Central memory CD8-positive, alpha-beta T cell (primary cell): ENCODE data around the gene TAF10.
A peak's percentile ranks its signal among the peaks of the same experiment; 100 is the strongest.

Source experiments
- ATAC-seq: fragments of 150-1000 bp; cut with Tn5 transposase; replicated peaks from 2 replicates; pipeline ENCODE4 v1.10.0; 2022; ENCODE audit warnings: mild to moderate bottlenecking, moderate FRiP score, moderate number of reproducible peaks; ENCODE audit not compliant: poor library complexity, severe bottlenecking; ENCODE audit errors: extremely low read depth
- DNase-seq, 2 donors: peaks; one replicate each; pipeline ENCODE4 v3.0.0; 2021; ENCODE audit warnings: low spot score in 2 of 2
- H3K27ac Mint-ChIP-seq: one replicate; pipeline ENCODE4 v1.8.0; 2022; ENCODE audit warnings: low read depth, mild to moderate bottlenecking, moderate library complexity, mixed read lengths
- H3K27me3 Mint-ChIP-seq: one replicate; pipeline ENCODE4 v1.8.0; 2022; ENCODE audit warnings: mixed read lengths
- H3K36me3 Mint-ChIP-seq: one replicate; pipeline ENCODE4 v1.8.0; 2022; ENCODE audit warnings: mild to moderate bottlenecking, moderate library complexity, mixed read lengths; ENCODE audit not compliant: insufficient read depth
- H3K4me1 Mint-ChIP-seq: one replicate; pipeline ENCODE4 v1.8.0; 2022; ENCODE audit warnings: mixed read lengths
- H3K4me3 Mint-ChIP-seq: one replicate; pipeline ENCODE4 v1.8.0; 2022; ENCODE audit warnings: mild to moderate bottlenecking, moderate library complexity, mixed read lengths
- H3K9me3 Mint-ChIP-seq: one replicate; pipeline ENCODE4 v1.8.0; 2022; ENCODE audit warnings: mixed read lengths

TAF10 gene

GRCh38 chr11:6616596-6617250, 4.7 kb upstream of the TAF10 start:
- ATAC-seq (no peak), DNase-seq (no peak)
- Mint-ChIP-seq H3K27me3 (no peaks in the 10 kb centered on the region), H3K4me1 (peaks cover 13% of the 10 kb centered on the region), H3K9me3 (no peaks in the 10 kb centered on the region), H3K4me3 (peak overlapping the region; percentile 41), H3K36me3 (peaks cover 7% of the 10 kb centered on the region), H3K27ac (no peak overlapping the region)

GRCh38 chr11:6615882-6616585, 4.0 kb upstream of the TAF10 start:
- no peak for DNase-seq
- no peaks in the 10 kb centered on the region for H3K27me3 Mint-ChIP-seq
- peaks cover 18% of the 10 kb centered on the region for H3K4me1 Mint-ChIP-seq
- H3K27ac Mint-ChIP-seq, result no peak overlapping the region
- no peak for ATAC-seq
- no peaks in the 10 kb centered on the region for H3K9me3 Mint-ChIP-seq
- H3K4me3 Mint-ChIP-seq, result peak overlapping the region; percentile 9
- H3K36me3 Mint-ChIP-seq, result peaks cover 9% of the 10 kb centered on the region

GRCh38 chr11:6615046-6615445, 3.0 kb upstream of the TAF10 start:
- H3K9me3 Mint-ChIP-seq, result no peaks in the 10 kb centered on the region
- peaks cover 13% of the 10 kb centered on the region for H3K36me3 Mint-ChIP-seq
- no peaks in the 10 kb centered on the region for H3K27me3 Mint-ChIP-seq
- ATAC-seq, result no peak
- H3K4me3 Mint-ChIP-seq, result no peak overlapping the region
- no peak for DNase-seq
- H3K4me1 Mint-ChIP-seq, result peaks cover 21% of the 10 kb centered on the region
- H3K27ac Mint-ChIP-seq, result no peak overlapping the region

- no peak for ATAC-seq
- no peaks in the 10 kb centered on the region for H3K9me3 Mint-ChIP-seq
- H3K4me3 Mint-ChIP-seq, result no peak overlapping the region
Observed at GRCh38 chr11:6614446-6614845, 2.4 kb upstream of the TAF10 start.

GRCh38 chr11:6613496-6613895, 1.5 kb upstream of the TAF10 start:
- Mint-ChIP-seq H3K4me1 (peaks cover 21% of the 10 kb centered on the region), H3K27me3 (no peaks in the 10 kb centered on the region), H3K36me3 (peaks cover 28% of the 10 kb centered on the region), H3K27ac (no peak overlapping the region), H3K4me3 (no peak overlapping the region), H3K9me3 (no peaks in the 10 kb centered on the region)
- no peak for DNase-seq
- ATAC-seq, result no peak

More at GRCh38 chr11:6614446-6614845, 2.4 kb upstream of the TAF10 start:
- no peak overlapping the region for H3K27ac Mint-ChIP-seq
- DNase-seq, result no peak
- peaks cover 21% of the 10 kb centered on the region for H3K4me1 Mint-ChIP-seq
- H3K36me3 Mint-ChIP-seq, result peaks cover 19% of the 10 kb centered on the region
- no peaks in the 10 kb centered on the region for H3K27me3 Mint-ChIP-seq

GRCh38 chr11:6611963-6612212, 128 bp downstream of the TAF10 start:
- H3K36me3 Mint-ChIP-seq, result peaks cover 29% of the 10 kb centered on the region
- ATAC-seq, result no peak

GRCh38 chr11:6611092-6611962, 689 bp downstream of the TAF10 start:
- Mint-ChIP-seq H3K27me3 (no peaks in the 10 kb centered on the region), H3K9me3 (no peaks in the 10 kb centered on the region), H3K4me3 (no peak overlapping the region), H3K4me1 (peaks cover 28% of the 10 kb centered on the region), H3K27ac (no peak overlapping the region), H3K36me3 (peaks cover 29% of the 10 kb centered on the region)
- DNase-seq (peak; percentile 18 to 26), ATAC-seq (peak; percentile 7)

More at GRCh38 chr11:6611963-6612212, 128 bp downstream of the TAF10 start:
- H3K27me3 Mint-ChIP-seq, result no peaks in the 10 kb centered on the region
- H3K4me3 Mint-ChIP-seq, result no peak overlapping the region
- no peak overlapping the region for H3K27ac Mint-ChIP-seq
- no peak for DNase-seq
- no peaks in the 10 kb centered on the region for H3K9me3 Mint-ChIP-seq
- peaks cover 27% of the 10 kb centered on the region for H3K4me1 Mint-ChIP-seq

GRCh38 chr11:6610591-6610990, 1.4 kb downstream of the TAF10 start:
- H3K9me3 Mint-ChIP-seq, result no peaks in the 10 kb centered on the region
- no peaks in the 10 kb centered on the region for H3K27me3 Mint-ChIP-seq
- ATAC-seq (no peak), DNase-seq (no peak)
- no peak overlapping the region for H3K4me3 Mint-ChIP-seq
- H3K36me3 Mint-ChIP-seq, result peaks cover 26% of the 10 kb centered on the region
- H3K27ac Mint-ChIP-seq, result no peak overlapping the region
- H3K4me1 Mint-ChIP-seq, result peaks cover 28% of the 10 kb centered on the region

GRCh38 chr11:6609502-6610015, 2.5 kb downstream of the TAF10 start:
- peaks cover 25% of the 10 kb centered on the region for H3K4me1 Mint-ChIP-seq
- no peak overlapping the region for H3K4me3 Mint-ChIP-seq

GRCh38 chr11:6608726-6609501, 3.1 kb downstream of the TAF10 start:
- Mint-ChIP-seq H3K36me3 (peaks cover 23% of the 10 kb centered on the region), H3K27me3 (no peaks in the 10 kb centered on the region), H3K4me3 (no peak overlapping the region), H3K4me1 (peaks cover 25% of the 10 kb centered on the region), H3K9me3 (no peaks in the 10 kb centered on the region), H3K27ac (no peak overlapping the region)
- DNase-seq (no peak), ATAC-seq (no peak)

More at GRCh38 chr11:6609502-6610015, 2.5 kb downstream of the TAF10 start:
- Mint-ChIP-seq H3K9me3 (no peaks in the 10 kb centered on the region), H3K27me3 (no peaks in the 10 kb centered on the region), H3K27ac (no peak overlapping the region), H3K36me3 (peaks cover 23% of the 10 kb centered on the region)
- DNase-seq (no peak), ATAC-seq (no peak)

GRCh38 chr11:6608011-6608410, 4.0 kb downstream of the TAF10 start:
- H3K27me3 Mint-ChIP-seq, result no peaks in the 10 kb centered on the region
- DNase-seq, result no peak
- H3K36me3 Mint-ChIP-seq, result peaks cover 23% of the 10 kb centered on the region
- ATAC-seq, result no peak
- no peaks in the 10 kb centered on the region for H3K9me3 Mint-ChIP-seq
- no peak overlapping the region for H3K4me3 Mint-ChIP-seq
- H3K27ac Mint-ChIP-seq, result no peak overlapping the region
- H3K4me1 Mint-ChIP-seq, result peaks cover 25% of the 10 kb centered on the region

- peaks cover 23% of the 10 kb centered on the region for H3K36me3 Mint-ChIP-seq
- no peaks in the 10 kb centered on the region for H3K9me3 Mint-ChIP-seq
- no peak for DNase-seq
- H3K27me3 Mint-ChIP-seq, result no peaks in the 10 kb centered on the region
- H3K4me3 Mint-ChIP-seq, result peak overlapping the region; percentile 5
- ATAC-seq, result no peak
- H3K27ac Mint-ChIP-seq, result peak overlapping the region; percentile 9
- peaks cover 25% of the 10 kb centered on the region for H3K4me1 Mint-ChIP-seq
Observed at GRCh38 chr11:6607190-6607795, 4.7 kb downstream of the TAF10 start.
